Peyer's patch (tissue), 4 donors: ENCODE data around the gene LAIR1. TPM values are rescaled to one million over a fixed set of nuclear protein-coding genes. Genes with fewer than 3 reads are reported as not detected.

Source experiments
- total RNA-seq, 4 donors: library from RNA; depleted of rRNA; stranded (reverse); fragments of >200 nt; gene quantifications; one replicate each; pipeline ENCODE4 v1.1.0, GENCODE V29; 2016

Gene LAIR1
- total RNA-seq, 4 donors from 2014 or later: 2.6 to 51.2 (median 10.0) TPM

Other genes starting within 250 kb of the LAIR1 start
- gene TFPT, start 249.3 kb downstream of the LAIR1 start, total RNA-seq: 10 to 100 TPM in 2 of 4 donors, 1 to 10 TPM in 2; 9.3 to 15.7 (median 10.6) TPM
- gene PRPF31, start 249.2 kb downstream of the LAIR1 start, total RNA-seq: 10 to 100 TPM; 23.3 to 75.1 (median 41.4) TPM
- 10 to 100 TPM; 26.1 to 99.9 (median 38.9) TPM for gene CNOT3, start 227.2 kb downstream of the LAIR1 start, total RNA-seq
- 10 to 100 TPM in 2 of 4 donors, 1 to 10 TPM in 2; 2.9 to 28.9 (median 6.8) TPM for gene LENG1, start 205.2 kb downstream of the LAIR1 start, total RNA-seq
- gene TMC4, start 191.8 kb downstream of the LAIR1 start, total RNA-seq: 100 to 1,000 TPM in 3 of 4 donors, 10 to 100 TPM in 1; 38.0 to 281 (median 232) TPM
- gene MBOAT7, start 175.4 kb downstream of the LAIR1 start, total RNA-seq: 100 to 1,000 TPM in 3 of 4 donors, 10 to 100 TPM in 1; 85.8 to 370 (median 245) TPM
- 10 to 100 TPM; 29.7 to 50.4 (median 42.2) TPM for gene TSEN34, start 173.6 kb downstream of the LAIR1 start, total RNA-seq
- gene RPS9, start 164.1 kb downstream of the LAIR1 start, total RNA-seq: 1,000 to 10,000 TPM in 2 of 4 donors, 100 to 1,000 TPM in 2; 712 to 1,604 (median 941) TPM
- 10 to 100 TPM in 1 of 4 donors, 1 to 10 TPM in 2, not detected in 1; 3.1 to 16.5 (median 5.6) TPM for gene LILRB3, start 141.9 kb downstream of the LAIR1 start, total RNA-seq
- 1 to 10 TPM in 2 of 4 donors, not detected in 2; 1.1 to 1.5 TPM for gene LILRA6, start 122.1 kb downstream of the LAIR1 start, total RNA-seq
- 10 to 100 TPM in 2 of 4 donors, 1 to 10 TPM in 2; 6.1 to 17.6 (median 9.7) TPM for gene LILRB5, start 107.7 kb downstream of the LAIR1 start, total RNA-seq
- 10 to 100 TPM in 1 of 4 donors, 1 to 10 TPM in 1, under 1 TPM in 2; 0.53 to 11.6 (median 1.6) TPM for gene LILRB2, start 83.8 kb downstream of the LAIR1 start, total RNA-seq
- 1 to 10 TPM in 2 of 4 donors, not detected in 2; 1.9 to 4.1 TPM for gene LILRA5, start 51.8 kb downstream of the LAIR1 start, total RNA-seq
- not detected for gene LILRA4, start 25.8 kb downstream of the LAIR1 start, total RNA-seq
- gene TTYH1, start 50.5 kb upstream of the LAIR1 start, total RNA-seq: under 1 TPM in 1 of 4 donors, not detected in 3; 0.35 TPM
- gene LENG8, start 84.3 kb upstream of the LAIR1 start, total RNA-seq: 100 to 1,000 TPM; 154 to 481 (median 360) TPM
- 10 to 100 TPM; 11.0 to 18.9 (median 15.8) TPM for gene LENG9, start 98.8 kb upstream of the LAIR1 start, total RNA-seq
- gene CDC42EP5, start 108.4 kb upstream of the LAIR1 start, total RNA-seq: 100 to 1,000 TPM in 1 of 4 donors, 10 to 100 TPM in 3; 38.0 to 133 (median 94.1) TPM
- gene LAIR2, start 137.9 kb upstream of the LAIR1 start, total RNA-seq: not detected
- 1 to 10 TPM in 1 of 4 donors, under 1 TPM in 1, not detected in 2; 0.80 to 1.7 TPM for gene LILRA2, start 208.9 kb upstream of the LAIR1 start, total RNA-seq
- gene LILRA1, start 228.7 kb upstream of the LAIR1 start, total RNA-seq: not detected